SK-N-SH treated with all-trans-retinoic acid at 6 μM for 48 hours (cell line): ENCODE data around the gene PPP1R18.

Experiments used
- ATAC-seq: fragments of 200-7000 bp; cut with Tn5 transposase; 3 replicates; pipeline ENCODE4 v1.9.1; 2020; ENCODE audit warnings: mild to moderate bottlenecking, moderate library complexity
- BACH2 ChIP-seq: fragments of 250-450 bp; sonication (Bioruptor Pico); IDR thresholded peaks from 2 replicates; pipeline ENCODE4 v1.9.0; 2021; ENCODE audit warnings: mild to moderate bottlenecking, borderline replicate concordance
- CREB5 ChIP-seq: fragments of 250-450 bp; sonication (Bioruptor Pico); IDR thresholded peaks from 2 replicates; pipeline ENCODE4 v1.5.1; 2020; ENCODE audit warnings: low read depth, mild to moderate bottlenecking, moderate library complexity
- CSDC2 ChIP-seq: fragments of 250-450 bp; sonication (Bioruptor Pico); IDR thresholded peaks from 2 replicates; pipeline ENCODE4 v1.5.0; 2020; ENCODE audit warnings: mild to moderate bottlenecking, moderate library complexity
- CSRNP3 ChIP-seq: fragments of 250-450 bp; sonication (Bioruptor Pico); IDR thresholded peaks from 2 replicates; pipeline ENCODE4 v1.5.1; 2021; ENCODE audit warnings: mild to moderate bottlenecking, moderate library complexity
- ESRRG ChIP-seq: fragments of 250-450 bp; sonication (Bioruptor Pico); IDR thresholded peaks from 2 replicates; pipeline ENCODE4 v1.6.1; 2021; ENCODE audit warnings: mild to moderate bottlenecking
- GLIS3 ChIP-seq: fragments of 250-450 bp; sonication (Bioruptor Pico); IDR thresholded peaks from 2 replicates; pipeline ENCODE4 v1.5.0; 2020; ENCODE audit warnings: mild to moderate bottlenecking, moderate library complexity
- ISL1 ChIP-seq: fragments of 250-450 bp; sonication (Bioruptor Pico); IDR thresholded peaks from 2 replicates; pipeline ENCODE4 v2.1.2; 2022; ENCODE audit warnings: mild to moderate bottlenecking, moderate library complexity
- PATZ1 ChIP-seq: fragments of 250-450 bp; sonication (Bioruptor Pico); IDR thresholded peaks from 2 replicates; pipeline ENCODE4 v1.8.0; 2020; ENCODE audit warnings: mild to moderate bottlenecking, moderate library complexity, borderline replicate concordance
- POU6F1 ChIP-seq: fragments of 250-450 bp; sonication (Bioruptor Pico); IDR thresholded peaks from 2 replicates; pipeline ENCODE4 v1.8.0; 2021; ENCODE audit warnings: low read depth, mild to moderate bottlenecking, moderate library complexity, borderline replicate concordance
- PPARA ChIP-seq: fragments of 250-450 bp; sonication (Bioruptor Pico); IDR thresholded peaks from 2 replicates; pipeline ENCODE4 v1.5.0; 2020; ENCODE audit warnings: mild to moderate bottlenecking, borderline replicate concordance
- RARB ChIP-seq: fragments of 250-450 bp; sonication (Bioruptor Pico); IDR thresholded peaks from 2 replicates; pipeline ENCODE4 v1.8.0; 2021; ENCODE audit warnings: mild to moderate bottlenecking, moderate library complexity
- SNAI2 ChIP-seq: fragments of 250-450 bp; sonication (Bioruptor Pico); IDR thresholded peaks from 2 replicates; pipeline ENCODE4 v1.5.0; 2020; ENCODE audit warnings: mild to moderate bottlenecking, moderate library complexity
- TCF4 ChIP-seq: fragments of 250-450 bp; sonication (Bioruptor Pico); IDR thresholded peaks from 2 replicates; pipeline ENCODE4 v1.8.0; 2021; ENCODE audit warnings: mild to moderate bottlenecking, moderate library complexity, borderline replicate concordance
- TOX ChIP-seq: fragments of 250-450 bp; sonication (Bioruptor Pico); IDR thresholded peaks from 2 replicates; pipeline ENCODE4 v1.8.0; 2021; ENCODE audit warnings: mild to moderate bottlenecking, moderate library complexity, borderline replicate concordance
- TSHZ2 ChIP-seq: fragments of 250-450 bp; sonication (Bioruptor Pico); IDR thresholded peaks from 2 replicates; pipeline ENCODE4 v1.5.0; 2020; ENCODE audit warnings: mild to moderate bottlenecking, moderate library complexity
- ZC3H10 ChIP-seq: fragments of 250-450 bp; sonication (Bioruptor Pico); IDR thresholded peaks from 2 replicates; pipeline ENCODE4 v1.5.1; 2021; ENCODE audit warnings: mild to moderate bottlenecking, moderate library complexity
- ZFP3 ChIP-seq: fragments of 250-450 bp; sonication (Bioruptor Pico); IDR thresholded peaks from 2 replicates; pipeline ENCODE4 v1.5.0; 2020; ENCODE audit warnings: mild to moderate bottlenecking, moderate library complexity
- ZFP30 ChIP-seq: fragments of 450-650 bp; formaldehyde crosslinking; IDR thresholded peaks from 2 replicates; pipeline ENCODE4 v1.5.0; 2022; ENCODE audit warnings: mild to moderate bottlenecking, moderate library complexity
- ZNF565 ChIP-seq: fragments of 450-650 bp; formaldehyde crosslinking; conservative IDR thresholded peaks from 2 replicates; pipeline ENCODE4 v1.5.0; 2020; ENCODE audit warnings: low read depth, mild to moderate bottlenecking, moderate library complexity
- ZNF70 ChIP-seq: fragments of 450-650 bp; formaldehyde crosslinking; IDR thresholded peaks from 2 replicates; pipeline ENCODE4 v1.5.0; 2020; ENCODE audit warnings: mild to moderate bottlenecking, moderate library complexity
- ZNF8 ChIP-seq: fragments of 450-650 bp; formaldehyde crosslinking; IDR thresholded peaks from 2 replicates; pipeline ENCODE4 v1.5.0; 2020; ENCODE audit warnings: mild to moderate bottlenecking, moderate library complexity

Gene PPP1R18

GRCh38 chr6:30647242-30648116, 39.0 kb downstream of the PPP1R18 start:
- TF ChIP-seq ZNF70 (CRISPR knock-in tag) (no peak), CREB5 (CRISPR knock-in tag) (no peak), ZFP30 (CRISPR knock-in tag) (0 out of 2 replicates have a peak, but pooled peaks have one; percentile 20), ISL1 (CRISPR knock-in tag) (no peak)
- peak; percentile 89 for ATAC-seq

GRCh38 chr6:30646450-30647241, 39.8 kb downstream of the PPP1R18 start, which contains the start of gene C6orf136:
Gene C6orf136 (plus strand): TSS chr6:30647133. CDS start chr6:30647232, 99 bp downstream.
- peak; percentile 82 for ATAC-seq
- TF ChIP-seq CREB5 (CRISPR knock-in tag) (no peak), TOX (CRISPR knock-in tag) (no peak), TCF4 (CRISPR knock-in tag) (no peak), ESRRG (CRISPR knock-in tag) (no peak), ZFP30 (CRISPR knock-in tag) (no peak), ZNF8 (CRISPR knock-in tag) (no peak), GLIS3 (CRISPR knock-in tag) (no peak), PATZ1 (CRISPR knock-in tag) (no peak), POU6F1 (CRISPR knock-in tag) (no peak)

- ATAC-seq = no peak
- TF ChIP-seq PATZ1 (CRISPR knock-in tag) (no peak), ZFP30 (CRISPR knock-in tag) (no peak), ZNF8 (CRISPR knock-in tag) (no peak), ZC3H10 (CRISPR knock-in tag) (no peak), PPARA (no peak), BACH2 (CRISPR knock-in tag) (no peak), CREB5 (CRISPR knock-in tag) (no peak), SNAI2 (no peak), ESRRG (CRISPR knock-in tag) (no peak), CSRNP3 (CRISPR knock-in tag) (no peak), TSHZ2 (no peak), ZNF565 (CRISPR knock-in tag) (no peak), CSDC2 (CRISPR knock-in tag) (no peak), ZFP3 (no peak), GLIS3 (CRISPR knock-in tag) (no peak), RARB (no peak), TCF4 (CRISPR knock-in tag) (no peak)
Measured at GRCh38 chr6:30645989-30646388, 40.5 kb downstream of the PPP1R18 start.
